CD4-positive, alpha-beta T cell treated with Interleukin-21 for 1 hour (primary cell): ENCODE data around the gene DNMT3A.
"Not testable (repeated sequence)": the region's sequence is repeated elsewhere in the genome, so short reads cannot be mapped to it uniquely, and the experiment has no call there.

Experiments
- DNase-seq: peaks from one replicate; pipeline ENCODE4 v3.0.0-alpha.2; 2020

DNMT3A gene

GRCh38 chr2:25230198-25230947 lies 111.4 kb downstream of the DNMT3A start:
- DNase-seq, result no peak

GRCh38 chr2:25229279-25230197 lies 112.2 kb downstream of the DNMT3A start:
- DNase-seq, result no peak

- peak; percentile 46 for DNase-seq
Observed at GRCh38 chr2:25228848-25229278, 112.9 kb downstream of the DNMT3A start.

GRCh38 chr2:25227576-25227975 lies 114.1 kb downstream of the DNMT3A start:
- DNase-seq, result no peak

GRCh38 chr2:25226827-25227226 lies 114.9 kb downstream of the DNMT3A start:
- no peak for DNase-seq

- DNase-seq, result no peak
Observed at GRCh38 chr2:25222477-25223121, 119.1 kb downstream of the DNMT3A start.

GRCh38 chr2:25221579-25221978 lies 120.1 kb downstream of the DNMT3A start:
- DNase-seq, result no peak

- no peak for DNase-seq
Observed at GRCh38 chr2:25220313-25220712, 121.4 kb downstream of the DNMT3A start.

- DNase-seq, result no peak
Observed at GRCh38 chr2:25219621-25220020, 122.1 kb downstream of the DNMT3A start.

GRCh38 chr2:25218100-25218499 lies 123.6 kb downstream of the DNMT3A start:
- no peak for DNase-seq

- DNase-seq, result peak; percentile 90
Observed at GRCh38 chr2:25215948-25216679, 125.6 kb downstream of the DNMT3A start.

GRCh38 chr2:25215232-25215631 lies 126.5 kb downstream of the DNMT3A start:
- DNase-seq, result peak; percentile 6

- DNase-seq, result no peak
Observed at GRCh38 chr2:25213229-25213628, 128.5 kb downstream of the DNMT3A start.

- DNase-seq, result not testable (repeated sequence)
Observed at GRCh38 chr2:25210923-25211322, 130.8 kb downstream of the DNMT3A start.

GRCh38 chr2:25207078-25207545 lies 134.6 kb downstream of the DNMT3A start:
- peak; percentile 4 for DNase-seq

- peak; percentile 16 for DNase-seq
Observed at GRCh38 chr2:25204190-25204838, 137.4 kb downstream of the DNMT3A start.

GRCh38 chr2:25202275-25202674 lies 139.4 kb downstream of the DNMT3A start:
- no peak for DNase-seq

GRCh38 chr2:25201794-25202193 lies 139.9 kb downstream of the DNMT3A start:
- no peak for DNase-seq

GRCh38 chr2:25201265-25201664 lies 140.5 kb downstream of the DNMT3A start:
- no peak for DNase-seq

- no peak for DNase-seq
Observed at GRCh38 chr2:25198576-25198975, 143.1 kb downstream of the DNMT3A start.

- DNase-seq, result no peak
Observed at GRCh38 chr2:25198209-25198525, 143.6 kb downstream of the DNMT3A start.
